ENCODE data around the gene CLEC2L. TPM values are rescaled to one million over a fixed set of nuclear protein-coding genes. Genes with fewer than 3 reads are reported as not detected.

The CLEC2L gene
- 0.13 TPM in 1 of 2 replicates, not detected in the other for total RNA-seq (2014; rRNA removed; shearing (Covaris generic))
- polyA plus RNA-seq (2015; cell fraction: cytosol; rRNA removed) = 0.13 and 0.16 TPM in 2 replicates
- polyA plus RNA-seq (2015; cell fraction: nucleus; rRNA removed) = not detected in 2 replicates

DNA sequence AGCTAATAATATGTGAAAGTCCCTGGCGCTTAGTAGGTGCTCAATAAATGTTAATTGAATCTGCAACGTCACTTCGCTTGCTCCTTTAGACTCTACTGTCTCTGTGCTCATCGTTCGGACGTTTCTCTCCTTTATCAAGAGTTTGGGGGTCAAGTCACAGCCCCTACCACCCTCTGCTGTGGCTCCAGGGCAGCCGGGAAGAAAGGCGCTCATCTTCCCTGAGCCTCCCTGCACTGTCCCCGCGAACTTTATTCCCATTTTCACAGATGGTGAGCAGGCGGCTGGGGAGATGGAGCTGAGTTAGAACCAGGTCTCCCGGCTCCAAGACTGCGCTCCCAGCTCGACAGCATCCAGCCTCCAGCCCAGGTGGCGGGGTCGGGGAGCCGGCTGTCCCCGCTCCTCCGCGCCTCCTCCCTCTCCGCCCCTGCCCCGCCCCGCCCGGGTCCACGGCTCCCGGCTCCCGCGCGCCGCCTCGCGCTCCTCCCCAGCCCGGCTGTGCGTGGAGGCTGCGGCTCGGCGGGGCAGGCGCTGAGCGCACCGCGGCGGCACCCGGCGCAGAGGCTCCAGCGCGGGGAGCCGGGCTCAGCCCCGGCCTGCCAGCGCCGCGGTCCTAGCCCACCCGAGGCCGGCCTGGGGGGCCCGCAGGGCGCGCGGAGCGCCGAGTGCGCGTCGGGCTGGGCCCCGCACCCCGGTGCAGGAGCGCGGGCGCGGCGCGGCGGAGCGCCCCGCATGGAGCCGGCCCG is at the start of gene CLEC2L:
CLEC2L (plus strand) TSS at position 487 of the 743 bp plus-strand sequence; CDS start at position 730, 243 bp downstream.
- DNase-seq (ENCODE audit: low read depth) = no peak

DNA sequence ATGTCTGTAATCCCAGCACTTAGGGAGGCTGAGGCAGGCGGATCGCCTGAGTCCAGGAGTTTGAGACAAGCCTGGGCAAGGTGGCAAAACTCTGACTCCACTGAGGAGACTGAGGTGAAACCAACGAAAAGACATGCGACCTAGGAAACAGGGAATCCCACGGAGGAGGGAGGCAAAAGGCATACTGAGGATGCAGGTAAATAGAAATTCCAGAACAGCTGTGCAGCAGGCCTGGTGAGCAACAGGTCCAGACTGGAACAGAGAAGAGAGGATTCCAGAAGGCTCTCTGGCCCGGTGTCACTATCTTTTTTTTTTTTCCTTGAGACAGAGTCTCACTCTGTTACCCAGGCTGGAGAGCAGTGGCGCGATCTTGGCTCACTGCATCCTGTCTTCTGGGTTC is 47.3 kb upstream of the CLEC2L start:
- DNase-seq (ENCODE audit: low read depth) = no peak

DNA sequence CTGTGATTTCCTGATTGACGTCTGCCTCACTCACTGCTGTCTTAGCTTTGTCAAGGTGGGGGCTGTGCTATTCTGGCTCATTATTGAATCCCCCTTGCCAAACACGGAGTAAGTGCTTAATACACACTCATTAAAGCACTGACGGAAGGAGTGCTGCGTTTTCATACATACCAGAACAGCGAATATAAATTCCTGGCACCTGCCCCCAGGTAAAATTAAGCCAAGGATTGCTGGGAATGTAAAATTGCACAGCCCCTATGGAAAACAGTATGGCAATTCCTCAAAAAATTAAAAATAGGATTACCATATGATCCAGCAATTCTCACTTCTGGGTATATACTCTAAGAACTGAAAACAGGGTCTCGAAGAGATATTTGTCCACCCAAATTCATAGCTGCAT is 46.6 kb upstream of the CLEC2L start:
- DNase-seq (ENCODE audit: low read depth) = no peak

GRCh38 chr7:139479620-139480019 is 43.9 kb upstream of the CLEC2L start:
- no peak for DNase-seq (ENCODE audit: low read depth)

DNA sequence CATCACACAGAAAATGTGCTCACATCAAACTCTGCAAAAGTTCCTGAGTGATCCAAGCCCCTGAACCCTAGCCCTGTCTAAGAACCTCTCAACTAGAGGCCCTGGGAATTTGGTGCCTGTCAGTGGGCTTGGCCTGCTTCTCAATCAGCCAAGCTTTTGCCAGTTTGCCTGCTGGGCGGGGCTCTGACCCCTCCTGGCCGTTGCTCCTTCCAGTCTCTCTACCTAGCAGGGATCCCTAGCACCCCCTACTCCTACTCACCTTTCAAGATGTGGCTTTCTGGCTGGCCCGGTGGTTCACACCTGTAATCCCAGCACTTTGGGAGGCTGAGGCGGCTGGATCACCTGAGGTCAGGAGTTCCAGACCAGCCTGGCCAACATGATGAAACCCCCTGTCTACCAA is 42.1 kb upstream of the CLEC2L start:
- no peak for DNase-seq (ENCODE audit: low read depth)

GRCh38 chr7:139482122-139482521 is 41.4 kb upstream of the CLEC2L start:
- no peak for DNase-seq (ENCODE audit: low read depth)

GRCh38 chr7:139482662-139483466 is 40.6 kb upstream of the CLEC2L start:
- no peak for DNase-seq (ENCODE audit: low read depth)

DNA sequence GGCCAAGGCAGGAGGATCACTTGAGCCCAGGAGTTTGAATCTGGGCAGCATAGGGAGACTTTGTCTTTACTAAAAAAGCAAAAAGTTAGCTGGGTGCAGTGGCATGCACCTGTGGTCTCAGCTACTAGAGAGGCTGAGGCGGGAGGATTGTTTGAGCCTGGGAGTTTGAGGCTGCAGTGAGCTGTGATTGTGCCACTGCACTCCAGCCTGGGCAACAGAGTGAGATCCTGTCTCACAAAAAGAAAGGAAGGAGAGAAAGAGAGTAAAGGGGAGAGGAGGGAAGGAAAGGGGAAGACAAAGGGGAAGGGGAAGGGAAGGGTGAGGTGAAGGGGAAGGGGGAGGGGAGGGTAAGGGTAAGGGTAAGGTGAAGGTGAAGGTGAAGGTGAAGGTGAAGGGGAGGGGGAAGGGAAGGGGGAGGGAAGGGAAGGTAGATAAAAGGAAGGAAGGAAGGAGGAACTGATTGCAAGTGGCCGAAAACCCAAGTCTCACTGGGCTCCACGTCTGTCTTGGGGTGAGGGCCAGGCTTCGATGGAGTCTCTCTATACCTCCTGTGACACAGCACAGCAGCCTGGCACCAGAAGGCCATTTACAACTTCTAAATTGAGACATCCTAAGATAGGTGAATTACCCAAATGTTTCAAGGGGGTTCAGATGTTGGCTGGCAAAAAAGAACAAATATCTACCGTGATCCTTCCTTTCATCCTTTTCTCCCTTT is 36.0 kb upstream of the CLEC2L start:
- DNase-seq (ENCODE audit: low read depth) = no peak

- DNase-seq (ENCODE audit: low read depth) = no peak
Measured at GRCh38 chr7:139488810-139489209, 34.7 kb upstream of the CLEC2L start.

DNA sequence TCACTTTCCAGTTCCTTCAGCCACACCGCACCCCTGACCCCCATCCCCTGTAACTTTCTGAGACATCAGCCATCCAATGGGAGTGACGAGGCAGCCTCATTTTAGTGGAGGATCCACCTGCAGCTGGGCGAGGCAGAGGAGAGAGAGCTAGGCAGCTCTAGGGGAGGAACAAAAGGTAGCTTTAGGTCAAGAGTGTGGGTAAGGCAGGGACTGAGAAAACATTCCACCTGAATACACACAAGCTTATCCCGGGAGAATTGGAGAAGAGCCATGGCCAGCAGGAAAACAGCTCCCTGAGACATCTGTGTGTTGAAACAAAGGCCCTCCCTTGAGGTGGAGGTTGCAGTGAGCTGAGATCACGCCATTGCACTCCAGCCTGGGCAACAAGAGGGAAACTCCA is 33.4 kb upstream of the CLEC2L start:
- no peak for DNase-seq (ENCODE audit: low read depth)

- DNase-seq (ENCODE audit: low read depth) = no peak
Measured at GRCh38 chr7:139492293-139492692, 31.2 kb upstream of the CLEC2L start.

- DNase-seq (ENCODE audit: low read depth) = no peak
Measured at GRCh38 chr7:139494835-139495579, 28.5 kb upstream of the CLEC2L start.

GRCh38 chr7:139495580-139496125 is 27.8 kb upstream of the CLEC2L start:
- no peak for DNase-seq (ENCODE audit: low read depth)

- DNase-seq (ENCODE audit: low read depth) = no peak
Measured at GRCh38 chr7:139496528-139496927, 27.0 kb upstream of the CLEC2L start.

DNA sequence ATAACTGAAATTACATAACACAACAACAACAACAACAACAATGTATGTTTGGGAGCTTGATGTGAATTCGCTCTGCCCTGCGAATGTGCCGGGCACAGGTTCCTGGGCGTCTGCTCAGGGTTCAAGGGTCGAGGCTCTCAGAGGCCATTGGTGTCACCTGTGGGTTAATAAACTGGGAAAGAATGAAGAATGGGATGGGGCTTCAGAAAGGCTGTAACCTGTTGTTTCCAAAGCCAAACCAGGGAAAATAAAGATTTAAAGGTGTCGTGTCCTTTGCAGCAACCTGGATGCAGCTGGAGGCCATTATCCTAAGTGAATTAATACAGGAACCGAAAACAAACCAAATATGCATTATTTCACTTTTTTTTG is 22.7 kb upstream of the CLEC2L start:
- no peak for DNase-seq (ENCODE audit: low read depth)

DNA sequence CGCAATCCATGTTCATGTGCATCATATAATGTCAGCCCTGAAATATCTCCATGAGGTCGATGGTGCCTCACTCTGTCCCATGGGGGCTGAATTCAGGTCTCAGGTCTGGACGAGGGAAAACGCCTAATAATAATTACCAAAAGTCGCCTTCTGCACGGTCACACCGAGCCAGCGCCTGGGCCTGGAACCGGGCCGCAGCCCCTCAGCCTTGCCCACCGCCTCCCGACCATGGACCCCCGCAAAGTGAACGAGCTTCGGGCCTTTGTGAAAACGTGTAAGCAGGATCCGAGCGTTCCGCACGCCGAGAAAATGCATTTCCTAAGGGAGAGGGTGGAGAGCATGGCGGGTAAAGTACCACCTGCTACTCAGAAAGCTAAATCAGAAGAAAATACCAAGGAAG is 21.3 kb upstream of the CLEC2L start:
- no peak for DNase-seq (ENCODE audit: low read depth)

DNA sequence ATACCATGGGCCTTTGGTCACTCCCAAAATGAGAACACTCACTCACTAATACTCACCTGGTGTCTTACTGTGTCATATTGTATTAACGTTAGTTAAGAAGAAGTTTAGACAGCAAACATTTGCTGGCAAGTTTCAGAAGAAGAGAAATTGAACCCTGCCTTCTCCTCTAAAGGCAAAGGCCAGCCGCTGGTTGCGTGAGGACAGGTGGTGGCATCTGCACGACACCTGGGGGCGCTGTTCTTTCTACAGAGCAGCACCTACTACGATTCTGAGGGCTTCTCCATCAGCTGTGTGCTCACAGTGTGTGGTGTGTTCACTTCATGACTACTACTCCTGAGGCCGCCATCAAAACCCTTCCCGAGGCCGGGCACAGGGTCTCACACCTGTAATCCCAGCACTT is 17.9 kb upstream of the CLEC2L start:
- no peak for DNase-seq (ENCODE audit: low read depth)

GRCh38 chr7:139509535-139509934 is 13.9 kb upstream of the CLEC2L start:
- DNase-seq (ENCODE audit: low read depth) = no peak

DNA sequence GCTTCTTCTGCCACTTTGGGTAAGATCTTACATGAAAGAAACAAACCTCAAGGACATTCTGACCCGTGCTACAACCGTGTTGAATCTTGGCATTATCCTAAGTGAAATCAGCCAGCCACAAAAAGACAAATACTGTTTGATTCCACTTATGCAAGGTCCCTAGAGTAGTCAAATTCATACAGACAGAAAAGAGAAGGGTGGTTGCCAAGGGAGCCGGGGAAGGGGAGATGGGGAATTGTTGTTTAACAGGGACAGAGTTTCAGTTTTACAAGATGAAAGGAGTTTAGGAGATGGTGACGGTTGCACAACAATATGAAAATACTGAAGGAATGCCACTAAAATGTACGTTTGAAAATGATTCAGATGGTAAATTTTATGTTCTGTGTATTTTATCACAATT is 12.2 kb upstream of the CLEC2L start:
- DNase-seq (ENCODE audit: low read depth) = no peak

DNA sequence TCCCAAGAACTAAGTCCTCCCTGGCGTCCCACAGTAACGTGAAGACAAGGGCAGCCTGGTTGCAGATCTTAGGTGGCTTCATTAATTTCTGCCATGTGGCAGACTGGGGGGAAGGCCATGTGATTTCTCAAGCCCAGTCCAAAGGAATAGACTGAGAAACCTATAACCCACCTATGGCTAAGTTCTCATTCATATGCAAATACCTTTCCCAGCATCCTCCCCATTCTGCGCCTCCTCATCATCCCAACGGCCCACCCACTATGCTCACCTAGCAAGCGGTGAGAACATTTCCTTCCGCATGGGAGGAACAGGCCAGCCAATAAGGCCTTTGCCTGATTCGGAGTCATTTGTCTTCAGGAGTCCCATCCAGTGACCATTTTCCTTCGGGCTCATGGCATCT is 8.2 kb upstream of the CLEC2L start:
- DNase-seq (ENCODE audit: low read depth) = no peak

DNA sequence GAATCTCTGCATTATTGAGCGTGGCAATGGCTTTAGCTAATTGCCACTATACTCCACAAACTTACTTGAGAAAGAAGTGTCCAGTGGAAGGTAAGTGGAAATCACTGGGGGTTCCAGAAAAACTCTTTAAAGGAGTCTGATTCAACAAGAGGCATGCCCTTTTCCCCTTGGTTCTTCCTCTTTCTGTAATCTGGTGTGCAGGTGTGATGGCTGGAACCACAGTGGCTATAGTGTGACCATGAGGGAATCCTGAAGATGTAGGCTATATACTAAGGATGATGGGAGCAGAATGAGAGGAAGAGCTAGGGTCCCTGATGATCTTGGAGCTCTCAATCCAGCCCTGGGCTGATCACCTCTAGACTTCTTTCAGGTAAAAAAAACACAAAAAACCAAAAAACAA is 2.0 kb upstream of the CLEC2L start:
- no peak for DNase-seq (ENCODE audit: low read depth)
